ENCODE results near the gene RASGEF1B.

DNA sequence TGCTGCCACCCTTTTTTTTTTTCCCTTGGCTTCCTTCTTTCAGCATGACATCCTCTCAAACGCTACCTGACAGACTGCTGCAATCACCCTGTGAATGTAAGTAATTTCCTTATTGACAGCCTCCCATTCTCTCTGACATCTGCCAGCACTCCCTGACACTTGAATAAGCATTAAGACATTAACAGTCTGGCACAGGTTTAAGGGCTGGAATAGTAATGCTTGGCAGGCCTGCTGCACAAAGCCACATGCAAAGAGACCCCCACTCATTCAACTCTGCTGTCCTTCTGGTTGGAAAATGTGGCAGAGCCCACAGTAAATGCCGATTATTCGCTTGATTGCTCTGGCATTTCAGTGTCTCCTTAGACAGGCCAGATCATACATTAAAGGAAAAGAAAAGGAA, 28.1 kb upstream of the RASGEF1B start:
- TF ChIP-seq, protein P1, sequence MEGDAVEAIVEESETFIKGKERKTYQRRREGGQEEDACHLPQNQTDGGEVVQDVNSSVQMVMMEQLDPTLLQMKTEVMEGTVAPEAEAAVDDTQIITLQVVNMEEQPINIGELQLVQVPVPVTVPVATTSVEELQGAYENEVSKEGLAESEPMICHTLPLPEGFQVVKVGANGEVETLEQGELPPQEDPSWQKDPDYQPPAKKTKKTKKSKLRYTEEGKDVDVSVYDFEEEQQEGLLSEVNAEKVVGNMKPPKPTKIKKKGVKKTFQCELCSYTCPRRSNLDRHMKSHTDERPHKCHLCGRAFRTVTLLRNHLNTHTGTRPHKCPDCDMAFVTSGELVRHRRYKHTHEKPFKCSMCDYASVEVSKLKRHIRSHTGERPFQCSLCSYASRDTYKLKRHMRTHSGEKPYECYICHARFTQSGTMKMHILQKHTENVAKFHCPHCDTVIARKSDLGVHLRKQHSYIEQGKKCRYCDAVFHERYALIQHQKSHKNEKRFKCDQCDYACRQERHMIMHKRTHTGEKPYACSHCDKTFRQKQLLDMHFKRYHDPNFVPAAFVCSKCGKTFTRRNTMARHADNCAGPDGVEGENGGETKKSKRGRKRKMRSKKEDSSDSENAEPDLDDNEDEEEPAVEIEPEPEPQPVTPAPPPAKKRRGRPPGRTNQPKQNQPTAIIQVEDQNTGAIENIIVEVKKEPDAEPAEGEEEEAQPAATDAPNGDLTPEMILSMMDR (conservative IDR thresholded peaks at IDR 0.05; ENCODE audit: low read length): no peak
- no peak for TF ChIP-seq EZH2phosphoT487 (IDR thresholded peaks at IDR 0.05; ENCODE audit: borderline replicate concordance, low read depth, low read length)

Measured in OCI-LY7 (cell line).